GM12873 (cell line): ENCODE data around the gene TMEM41A.

Source experiments
- CTCF ChIP-seq: IDR thresholded peaks from 2 replicates; pipeline ENCODE4 v1.5.1; 2012; ENCODE audit warnings: low read depth, mild to moderate bottlenecking, moderate library complexity, low read length, control low read depth; ENCODE audit not compliant: insufficient read depth; ENCODE audit errors: missing control alignments

TMEM41A gene

GRCh38 chr3:185442031-185442430, 56.8 kb downstream of the TMEM41A start:
- no peak for TF ChIP-seq CTCF

GRCh38 chr3:185439745-185440466, 58.9 kb downstream of the TMEM41A start:
- no peak for TF ChIP-seq CTCF
